ENCODE results near the gene USF3.

Gene USF3

GRCh38 chr3:113602256-113602655 lies 94.2 kb downstream of the USF3 start:
- Histone ChIP-seq H3K27ac (ENCODE audit: low read depth, low read length) (no peak overlapping the region), H3K9me3 (ENCODE audit: low read length) (no peaks in the 10 kb centered on the region), H3K4me3 (ENCODE audit: low read depth in 1 of 2, low read length in 2 of 2) (no peak overlapping the region), H3K36me3 (ENCODE audit: insufficient read depth, low read length) (no peaks in the 10 kb centered on the region), H3K27me3 (ENCODE audit: control insufficient read depth in 1 of 2, insufficient read depth in 2 of 2, low read length in 2 of 2) (no peaks in the 10 kb centered on the region), H3K4me1 (ENCODE audit: insufficient read depth, low read length) (peaks cover 3% of the 10 kb centered on the region), H3K9ac (ENCODE audit: low read length) (no peak overlapping the region)

- no peak overlapping the region for H3K4me3 ChIP-seq (ENCODE audit: low read depth in 1 of 2, low read length in 2 of 2)
- no peaks in the 10 kb centered on the region for H3K9me3 ChIP-seq (ENCODE audit: low read length)
- H3K27ac ChIP-seq (ENCODE audit: low read depth, low read length) = no peak overlapping the region
- no peaks in the 10 kb centered on the region for H3K36me3 ChIP-seq (ENCODE audit: insufficient read depth, low read length)
- H3K27me3 ChIP-seq (ENCODE audit: control insufficient read depth in 1 of 2, insufficient read depth in 2 of 2, low read length in 2 of 2) = no peaks in the 10 kb centered on the region
- H3K9ac ChIP-seq (ENCODE audit: low read length) = no peak overlapping the region
- H3K4me1 ChIP-seq (ENCODE audit: insufficient read depth, low read length) = peaks cover 3% of the 10 kb centered on the region
Observed at GRCh38 chr3:113601240-113601639, 95.2 kb downstream of the USF3 start.

- no peak overlapping the region for H3K27ac ChIP-seq (ENCODE audit: low read depth, low read length)
- no peak overlapping the region for H3K9ac ChIP-seq (ENCODE audit: low read length)
- H3K36me3 ChIP-seq (ENCODE audit: insufficient read depth, low read length) = no peaks in the 10 kb centered on the region
- H3K9me3 ChIP-seq (ENCODE audit: low read length) = no peaks in the 10 kb centered on the region
- no peaks in the 10 kb centered on the region for H3K27me3 ChIP-seq (ENCODE audit: control insufficient read depth in 1 of 2, insufficient read depth in 2 of 2, low read length in 2 of 2)
- peaks cover 3% of the 10 kb centered on the region for H3K4me1 ChIP-seq (ENCODE audit: insufficient read depth, low read length)
- no peak overlapping the region for H3K4me3 ChIP-seq (ENCODE audit: low read depth in 1 of 2, low read length in 2 of 2)
Observed at GRCh38 chr3:113600418-113601182, 95.8 kb downstream of the USF3 start.

All from muscle layer of colon (tissue), 2 donors.